ENCODE measurements around the gene ICOS. TPM values are rescaled to one million over a fixed set of nuclear protein-coding genes. Genes with fewer than 3 reads are reported as not detected.

The ICOS gene
- total and polyA plus RNA-seq, 2 of the 8 experiments (the other 6 are each of a cell fraction or from before 2014, with no cell fraction given): not detected

DNA sequence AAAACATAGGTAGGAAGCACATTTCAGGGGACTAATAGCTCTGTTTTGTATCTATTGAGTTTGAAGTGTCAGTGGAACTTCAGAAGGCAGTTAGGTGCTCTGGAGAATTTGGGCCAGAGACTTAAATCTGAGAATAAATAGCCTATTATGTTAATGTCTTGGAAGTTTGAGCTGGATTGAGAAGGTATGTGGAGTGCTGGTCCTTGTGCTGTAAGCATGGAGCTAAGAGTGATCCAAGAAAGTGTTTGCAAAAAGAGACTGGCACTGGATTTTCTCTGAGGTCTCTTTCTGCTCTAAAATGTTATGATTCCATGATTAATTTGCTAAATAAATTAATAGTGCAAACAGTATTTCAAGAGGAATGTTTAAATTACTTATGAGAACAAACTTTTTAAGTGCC, 63.3 kb downstream of the ICOS start:
- Histone ChIP-seq H3K4ac (replicated peaks; ENCODE audit: insufficient read length, low read depth, low read length) (no peak overlapping the region), H2BK12ac (ENCODE audit: low read depth, low read length) (no peak overlapping the region), H3K23ac (ENCODE audit: insufficient read length) (no peak overlapping the region), H4K91ac (replicated peaks; ENCODE audit: insufficient read length, low read length) (no peak overlapping the region), H3K9me3 (ENCODE audit: insufficient read depth in 2 of 2, low read depth in 1 of 2, low read length in 1 of 2) (no peaks in the 10 kb centered on the region), H3K27ac (ENCODE audit: low read depth, low read length) (no peak overlapping the region), H3K56ac (replicated peaks; ENCODE audit: insufficient read length, low read depth, low read length) (no peak overlapping the region), H2BK5ac (ENCODE audit: low read depth, low read length) (no peak overlapping the region), H2AFZ (ENCODE audit: low read length) (no peak overlapping the region), H2BK120ac (replicated peaks; ENCODE audit: low read depth, low read length) (no peak overlapping the region), H2BK20ac (ENCODE audit: low read length) (no peak overlapping the region), H3K23me2 (ENCODE audit: low read depth, low read length) (no peaks in the 10 kb centered on the region), H3K4me1 (replicated peaks in 1 of 4; ENCODE audit: control insufficient read depth in 3 of 4, insufficient read depth in 4 of 4, low read length in 3 of 4) (no peaks in the 10 kb centered on the region), H3K27me3 (replicated peaks in 1 of 4; ENCODE audit: control insufficient read depth in 3 of 4, extremely low read depth in 1 of 4, insufficient read depth in 3 of 4, low read length in 3 of 4) (no peaks in the 10 kb centered on the region), H3K79me2 (ENCODE audit: control insufficient read depth in 1 of 2, insufficient read depth in 2 of 2, low read length in 2 of 2) (no peaks in the 10 kb centered on the region), H2AK5ac (ENCODE audit: low read depth, low read length) (no peak overlapping the region), H3K14ac (ENCODE audit: insufficient read length) (no peak overlapping the region), H4K5ac (ENCODE audit: insufficient read length, low read depth, low read length) (no peak overlapping the region), H3K79me1 (ENCODE audit: low read depth, low read length) (no peaks in the 10 kb centered on the region), H4K20me1 (replicated peaks in 1 of 2; ENCODE audit: control insufficient read depth in 1 of 2, insufficient read depth in 2 of 2, low read length in 2 of 2) (no peaks in the 10 kb centered on the region), H4K8ac (ENCODE audit: extremely low read depth, insufficient read depth, low read length) (no peak overlapping the region), H3K36me3 (ENCODE audit: control insufficient read depth in 2 of 4, insufficient read depth in 4 of 4, low read length in 3 of 4) (no peaks in the 10 kb centered on the region), H3K4me3 (ENCODE audit: extremely low read depth in 1 of 4, insufficient read depth in 2 of 4, low read depth in 3 of 4, low read length in 4 of 4) (no peak overlapping the region), H3K9ac (replicated peaks in 1 of 4; ENCODE audit: extremely low read depth in 1 of 4, low read depth in 3 of 4, low read length in 3 of 4) (no peak overlapping the region), H3K4me2 (ENCODE audit: insufficient read depth in 1 of 2, low read depth in 2 of 2, low read length in 2 of 2) (no peak overlapping the region), H3K18ac (ENCODE audit: extremely low read depth, low read length) (no peak overlapping the region), H2BK15ac (ENCODE audit: low read length) (no peak overlapping the region)
- POLR2A ChIA-PET (ENCODE audit: partially characterized antibody): interaction anchor here (0.6 kb wide), 2 partner anchors 24 to 324 kb away, joined by 3 read pairs; no protein-coding TSS in a partner anchor
- CTCF ChIA-PET (ENCODE audit: partially characterized antibody): interaction anchor here (0.6 to 1.4 kb wide), 4 partner anchors 11 to 72 kb away, joined by 3 to 4 read pairs (median 3); no protein-coding TSS in a partner anchor
- no peak for DNase-seq (ENCODE audit: low read depth in 1 of 2, low spot score in 2 of 2)
- no peak for FAIRE-seq
- TF ChIP-seq BACH1 (IDR thresholded peaks at IDR 0.05; ENCODE audit: low read length): no peak
- TF ChIP-seq SIX5 (IDR thresholded peaks at IDR 0.05; ENCODE audit: low read depth, low read length): no peak
- TF ChIP-seq CBX5 (IDR thresholded peaks at IDR 0.05; ENCODE audit: low read depth, low read length): no peak
- TF ChIP-seq, protein P1, sequence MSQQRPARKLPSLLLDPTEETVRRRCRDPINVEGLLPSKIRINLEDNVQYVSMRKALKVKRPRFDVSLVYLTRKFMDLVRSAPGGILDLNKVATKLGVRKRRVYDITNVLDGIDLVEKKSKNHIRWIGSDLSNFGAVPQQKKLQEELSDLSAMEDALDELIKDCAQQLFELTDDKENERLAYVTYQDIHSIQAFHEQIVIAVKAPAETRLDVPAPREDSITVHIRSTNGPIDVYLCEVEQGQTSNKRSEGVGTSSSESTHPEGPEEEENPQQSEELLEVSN (IDR thresholded peaks at IDR 0.05): no peak
- TF ChIP-seq CBX8 (IDR thresholded peaks at IDR 0.05; ENCODE audit: borderline replicate concordance, low read depth, low read length): no peak
- TF ChIP-seq CTBP2 (IDR thresholded peaks at IDR 0.05; ENCODE audit: borderline replicate concordance, insufficient read depth, insufficient read length, low read length): no peak
- no peak for TF ChIP-seq TAF7 (optimal IDR thresholded peaks at IDR 0.05; ENCODE audit: borderline replicate concordance, low read depth, low read length)
- TF ChIP-seq TAF1 (IDR thresholded peaks at IDR 0.05; ENCODE audit: low read depth, low read length): no peak
- no peak for TF ChIP-seq POLR2AphosphoS5 (IDR thresholded peaks at IDR 0.05; ENCODE audit: low read depth, low read length)
- TF ChIP-seq JUN (IDR thresholded peaks at IDR 0.05; ENCODE audit: low read depth, low read length): no peak
- TF ChIP-seq RXRA (IDR thresholded peaks at IDR 0.05; ENCODE audit: insufficient read depth, low read depth, low read length): no peak
- TF ChIP-seq CEBPB (IDR thresholded peaks at IDR 0.05; ENCODE audit: low read depth, low read length): no peak
- no peak for TF ChIP-seq POLR2A (IDR thresholded peaks at IDR 0.05; ENCODE audit: control extremely low read depth in 1 of 2, low read depth in 2 of 2, low read length in 2 of 2)
- no peak for TF ChIP-seq HDAC6 (IDR thresholded peaks at IDR 0.05; ENCODE audit: low read depth, low read length)
- TF ChIP-seq TCF12 (IDR thresholded peaks at IDR 0.05; ENCODE audit: low read depth, low read length): no peak
- no peak for TF ChIP-seq RAD21 (IDR thresholded peaks at IDR 0.05 in 1 of 2, conservative IDR thresholded peaks at IDR 0.05 in 1 of 2; ENCODE audit: low read depth in 2 of 2, low read length in 2 of 2)

Data from H1 (cell line).